Small intestine (tissue), 7 donors: ENCODE results near the gene BTRC. TPM values are rescaled to one million over a fixed set of nuclear protein-coding genes. Genes with fewer than 3 reads are reported as not detected.

Experiments
- DNase-seq, 2 donors: peaks; one replicate each; pipeline versions ENCODE4 v3.0.0 to v3.0.0-alpha.2; 2013
- FAIRE-seq: peaks from 2 replicates; lab custom pipeline; 2012; peaks lifted over from hg19 to GRCh38; lab: Jason Lieb, UNC
- H3K27ac ChIP-seq, 3 donors: one replicate each; pipeline ENCODE4 v1.5.1; 2013; ENCODE audit warnings: low read length in 2 of 3, mild to moderate bottlenecking in 2 of 3, control low read depth in 1 of 3, inconsistent platforms in 1 of 3, low read depth in 1 of 3, moderate library complexity in 1 of 3
- H3K27me3 ChIP-seq, 3 donors: one replicate each; pipeline ENCODE4 v1.6.1; 2013; ENCODE audit warnings: low read length in 3 of 3, inconsistent platforms in 1 of 3; ENCODE audit not compliant: control insufficient read depth in 3 of 3, insufficient read depth in 3 of 3
- H3K36me3 ChIP-seq, 3 donors: one replicate each; pipeline ENCODE4 v1.6.1; 2013; ENCODE audit warnings: low read length in 3 of 3, inconsistent platforms in 1 of 3, low read depth in 1 of 3, mild to moderate bottlenecking in 1 of 3, moderate library complexity in 1 of 3; ENCODE audit not compliant: control insufficient read depth in 3 of 3, insufficient read depth in 2 of 3
- H3K4me1 ChIP-seq, 3 donors: one replicate each; pipeline ENCODE4 v1.6.1; 2013; ENCODE audit warnings: low read length in 2 of 3, inconsistent platforms in 1 of 3, low read depth in 1 of 3, mild to moderate bottlenecking in 1 of 3, moderate library complexity in 1 of 3; ENCODE audit not compliant: control insufficient read depth in 3 of 3, insufficient read depth in 2 of 3
- H3K4me3 ChIP-seq, 3 donors: one replicate each; pipeline ENCODE4 v1.5.1; 2013; ENCODE audit warnings: low read length in 3 of 3, control low read depth in 1 of 3, inconsistent platforms in 1 of 3, low read depth in 1 of 3, mild to moderate bottlenecking in 1 of 3, moderate library complexity in 1 of 3
- H3K9me3 ChIP-seq, 2 donors: one replicate each; pipeline ENCODE4 v1.6.1; 2013; ENCODE audit warnings: low read depth in 1 of 2, low read length in 1 of 2; ENCODE audit not compliant: control insufficient read depth in 2 of 2, insufficient read depth in 1 of 2
- WGBS, 3 donors: extraction: QIAGEN DNeasy Blood & Tissue Kit; methylation state at CpG; one replicate each; pipeline ENCODE4 v1.1.7; 2013; 5-methylcytosine and 5-hydroxymethylcytosine counted together
- polyA plus RNA-seq, 4 donors: library from polyadenylated mRNA; stranded (reverse) in 3 of 4; unstranded in 1 of 4; fragments of 200-250 nt in 3 of 4; fragments of 120-200 nt in 1 of 4; gene quantifications; one replicate each; pipeline versions ENCODE4 v1.2.1 to v1.2.3, GENCODE V29; 2013
- donor health status: healthy with polysubstance abuse.
- donor health status: control.
- donor health status: control.
- donor health status: Bipolar disorder and iron deficiency.
- donor health status: healthy.

Gene BTRC
- polyA plus RNA-seq, 4 donors = 3.0 to 12.5 (median 4.9) TPM

DNA sequence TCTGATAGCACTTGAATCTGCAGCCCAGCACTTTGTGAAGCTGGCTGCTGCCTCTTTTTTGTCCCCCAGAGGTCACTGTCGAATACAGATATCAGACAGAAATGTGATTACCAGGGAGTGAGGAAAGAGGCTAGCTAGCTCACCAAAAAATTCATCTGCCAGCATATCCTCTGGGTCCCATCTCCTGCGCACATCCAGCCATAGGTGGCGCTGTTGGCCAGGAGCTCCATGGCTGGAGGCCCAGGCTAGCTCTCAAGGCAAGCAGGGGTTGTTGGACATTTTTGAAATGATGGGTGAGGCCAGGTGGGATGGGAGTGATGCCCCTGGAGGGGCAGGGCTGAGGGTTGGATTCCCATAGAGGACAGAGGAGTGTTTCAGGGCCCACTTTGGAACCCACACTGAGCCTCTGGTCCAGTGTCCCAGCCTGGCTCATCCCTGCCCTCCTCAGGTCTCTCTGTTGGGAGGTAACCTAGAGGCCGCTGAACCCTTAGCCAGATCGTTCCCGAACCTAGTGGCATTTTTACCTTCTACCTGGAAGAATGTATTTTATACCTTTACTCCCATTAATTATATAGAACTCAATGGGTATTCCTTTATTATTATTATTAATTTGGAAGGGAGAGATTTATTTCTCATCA, 248.9 kb downstream of the BTRC start:
- peak; percentile 64 to 72 for DNase-seq
- Histone ChIP-seq H3K27me3 (no peaks in the 10 kb centered on the region), H3K36me3 (peaks cover 2 to 53% (median 2%) of the 10 kb centered on the region in 3 donors), H3K27ac (no peak overlapping the region), H3K4me3 (no peak overlapping the region), H3K4me1 (no peaks in the 10 kb centered on the region), H3K9me3 (no peaks in the 10 kb centered on the region)
- 52 to 59% (median 52%) methylated on average over 6 of the region's 6 CpGs for WGBS, 3 donors
- no peak for FAIRE-seq

Other genes starting within 250 kb of the BTRC start
- gene TLX1, start 222.9 kb upstream of the BTRC start, polyA plus RNA-seq = 1 to 10 TPM in 2 of 4 donors, under 1 TPM in 2; 0.27 to 2.7 (median 1.2) TPM
- under 1 TPM in 1 of 4 donors, not detected in 3; 0.04 TPM for gene LBX1, start 124.7 kb upstream of the BTRC start, polyA plus RNA-seq
- 10 to 100 TPM; 24.8 to 31.3 (median 30.0) TPM for gene POLL, start 234.1 kb downstream of the BTRC start, polyA plus RNA-seq
- gene DPCD, start 234.2 kb downstream of the BTRC start, polyA plus RNA-seq = 10 to 100 TPM in 2 of 4 donors, 1 to 10 TPM in 2; 4.2 to 18.3 (median 12.2) TPM